ENCODE data around the gene SERINC2.

The SERINC2 gene

DNA sequence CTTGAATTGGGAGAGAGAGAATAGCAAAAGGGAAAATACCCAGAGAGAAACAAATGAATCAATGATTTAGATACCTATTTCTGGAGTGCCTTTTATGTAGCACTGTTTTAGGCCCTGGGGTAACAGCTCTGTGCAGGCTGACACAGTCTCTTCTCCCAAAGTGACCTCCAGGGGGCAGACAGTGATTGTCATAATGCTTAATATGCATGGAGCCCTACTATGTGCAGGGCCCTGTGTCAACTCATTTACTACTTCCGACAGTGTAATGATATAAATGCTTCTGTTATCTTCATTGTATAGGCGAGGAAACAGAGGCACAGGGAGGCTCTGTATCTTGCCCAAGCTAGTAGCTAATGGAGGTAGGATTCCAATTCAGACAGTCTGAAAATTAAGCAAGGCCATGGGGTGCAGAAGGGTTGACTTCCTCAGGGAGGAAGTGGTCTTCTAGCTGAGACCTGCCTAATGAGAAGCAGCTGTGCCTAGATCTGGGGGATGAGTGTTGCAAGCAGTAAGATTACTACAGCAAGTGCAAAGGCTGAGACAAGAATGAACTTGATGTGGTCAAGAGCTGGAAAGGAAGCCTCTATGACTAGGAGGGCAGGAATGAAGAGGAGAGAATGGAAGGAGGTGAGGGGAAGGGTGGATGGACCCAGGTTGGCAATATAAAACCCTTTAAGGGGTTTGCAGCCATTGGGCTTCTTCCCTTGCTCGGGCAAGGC is 16.2 kb upstream of the SERINC2 start:
- DNase-seq (ENCODE audit: low read depth in 2 of 2): peak; percentile 49 to 89
- TF ChIP-seq, protein P1, sequence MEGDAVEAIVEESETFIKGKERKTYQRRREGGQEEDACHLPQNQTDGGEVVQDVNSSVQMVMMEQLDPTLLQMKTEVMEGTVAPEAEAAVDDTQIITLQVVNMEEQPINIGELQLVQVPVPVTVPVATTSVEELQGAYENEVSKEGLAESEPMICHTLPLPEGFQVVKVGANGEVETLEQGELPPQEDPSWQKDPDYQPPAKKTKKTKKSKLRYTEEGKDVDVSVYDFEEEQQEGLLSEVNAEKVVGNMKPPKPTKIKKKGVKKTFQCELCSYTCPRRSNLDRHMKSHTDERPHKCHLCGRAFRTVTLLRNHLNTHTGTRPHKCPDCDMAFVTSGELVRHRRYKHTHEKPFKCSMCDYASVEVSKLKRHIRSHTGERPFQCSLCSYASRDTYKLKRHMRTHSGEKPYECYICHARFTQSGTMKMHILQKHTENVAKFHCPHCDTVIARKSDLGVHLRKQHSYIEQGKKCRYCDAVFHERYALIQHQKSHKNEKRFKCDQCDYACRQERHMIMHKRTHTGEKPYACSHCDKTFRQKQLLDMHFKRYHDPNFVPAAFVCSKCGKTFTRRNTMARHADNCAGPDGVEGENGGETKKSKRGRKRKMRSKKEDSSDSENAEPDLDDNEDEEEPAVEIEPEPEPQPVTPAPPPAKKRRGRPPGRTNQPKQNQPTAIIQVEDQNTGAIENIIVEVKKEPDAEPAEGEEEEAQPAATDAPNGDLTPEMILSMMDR (IDR thresholded peaks at IDR 0.05; ENCODE audit: low read depth, low read length): peak; percentile 48
- H3K4me3 ChIP-seq (replicated peaks in 1 of 2; ENCODE audit: low read depth in 2 of 2, low read length in 2 of 2): no peak overlapping the region

DNA sequence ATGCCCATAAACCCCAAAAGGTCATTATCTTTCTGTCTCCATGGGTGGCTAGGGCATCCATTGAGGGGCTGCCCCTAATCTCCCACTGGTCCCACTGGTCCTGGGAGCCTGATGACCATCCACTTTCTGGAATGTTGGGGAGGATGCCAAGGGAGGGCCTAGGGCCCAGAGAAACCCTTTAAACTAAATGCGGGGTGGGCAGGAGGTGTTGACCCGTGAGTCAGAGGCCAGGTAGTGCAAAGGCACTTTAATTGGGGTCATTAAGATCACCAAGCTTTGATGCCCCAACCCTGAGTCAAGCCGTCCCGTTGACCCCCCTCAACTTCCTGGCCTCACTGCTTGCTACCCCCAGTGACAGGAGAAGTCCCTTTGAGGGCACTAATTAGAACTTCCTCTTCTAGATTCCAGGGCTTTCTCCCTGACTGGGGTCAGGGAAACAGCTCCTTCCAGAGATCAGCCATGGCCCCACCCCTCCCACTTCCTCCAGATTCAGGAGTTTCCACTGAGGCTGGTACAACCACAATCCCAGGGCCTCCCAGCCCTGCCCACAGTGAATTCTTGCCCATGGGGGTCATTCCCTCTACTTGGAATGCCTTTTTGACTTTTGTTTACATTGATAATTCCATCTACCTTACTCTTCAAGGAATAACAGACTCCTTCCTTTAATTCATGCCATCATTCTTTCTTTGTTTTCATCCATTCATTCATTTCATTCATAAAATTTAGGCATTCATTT is 15.5 kb upstream of the SERINC2 start:
- H3K4me3 ChIP-seq (replicated peaks in 1 of 2; ENCODE audit: low read depth in 2 of 2, low read length in 2 of 2): no peak overlapping the region
- TF ChIP-seq, protein P1 (IDR thresholded peaks at IDR 0.05; ENCODE audit: low read depth, low read length): no peak
- peak in 1 of 2 donors; percentile 45 for DNase-seq (ENCODE audit: low read depth in 2 of 2)

DNA sequence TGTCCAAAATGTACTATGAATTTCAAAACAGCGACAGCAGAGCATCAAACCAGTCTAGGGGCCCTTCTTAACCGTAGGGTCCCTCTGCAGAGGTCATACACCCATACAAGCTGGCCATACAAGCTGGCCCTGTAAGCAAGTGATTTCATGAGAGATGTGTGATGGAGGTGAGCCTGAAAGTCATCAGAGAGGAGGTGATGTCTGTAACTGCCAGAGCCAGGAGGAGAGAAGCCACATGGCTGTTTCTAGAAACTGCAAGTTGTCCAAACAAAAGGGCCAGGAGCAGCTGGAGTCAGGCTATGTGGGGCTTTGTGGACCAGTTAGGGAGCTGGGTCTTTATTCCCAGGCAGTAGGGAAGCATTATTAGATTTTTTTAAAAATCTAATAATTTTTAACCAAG is 14.8 kb upstream of the SERINC2 start:
- no peak for DNase-seq (ENCODE audit: low read depth in 2 of 2)
- TF ChIP-seq, protein P1 (IDR thresholded peaks at IDR 0.05; ENCODE audit: low read depth, low read length): no peak
- H3K4me3 ChIP-seq (replicated peaks in 1 of 2; ENCODE audit: low read depth in 2 of 2, low read length in 2 of 2): no peak overlapping the region

DNA sequence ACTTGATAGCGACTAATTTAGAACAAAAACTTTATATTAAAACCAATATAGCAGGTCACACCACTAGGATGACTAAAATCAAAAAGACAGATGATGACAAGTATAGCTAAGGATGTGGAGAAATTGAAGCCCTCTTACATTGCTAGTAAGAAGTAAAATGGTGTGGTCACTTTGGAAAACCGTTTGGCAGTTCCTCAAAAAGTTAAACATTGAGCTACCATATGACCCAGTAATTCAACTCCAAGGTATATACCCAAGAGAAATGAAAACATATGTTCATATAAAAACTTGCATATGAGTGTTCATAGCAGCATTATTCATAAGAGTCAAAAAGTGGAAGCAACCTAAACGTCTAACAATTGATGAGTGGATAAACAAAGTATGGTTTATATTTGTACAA is 13.0 kb upstream of the SERINC2 start:
- TF ChIP-seq, protein P1 (IDR thresholded peaks at IDR 0.05; ENCODE audit: low read depth, low read length): no peak
- DNase-seq (ENCODE audit: low read depth in 2 of 2): no peak
- H3K4me3 ChIP-seq (replicated peaks in 1 of 2; ENCODE audit: low read depth in 2 of 2, low read length in 2 of 2): no peak overlapping the region

DNA sequence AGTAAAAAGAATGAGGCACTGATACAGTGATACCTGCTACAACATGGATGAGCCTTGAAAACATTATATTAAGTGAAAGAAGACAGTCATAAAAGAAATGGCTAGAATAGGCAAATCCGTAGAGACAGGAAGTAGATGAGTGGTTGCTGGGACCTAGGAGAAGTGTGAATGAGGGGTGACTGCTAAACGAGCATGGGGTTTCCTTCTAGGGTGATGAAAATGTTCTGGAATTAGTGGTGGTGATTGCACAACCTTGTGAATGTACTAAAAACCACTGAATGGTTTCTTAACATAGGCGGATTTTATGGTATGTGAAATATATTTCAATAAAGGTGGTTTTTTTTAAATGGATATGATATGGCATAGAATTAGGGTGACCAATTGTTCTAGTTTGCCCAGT is 12.6 kb upstream of the SERINC2 start:
- H3K4me3 ChIP-seq (replicated peaks in 1 of 2; ENCODE audit: low read depth in 2 of 2, low read length in 2 of 2): no peak overlapping the region
- peak; percentile 27 to 64 for DNase-seq (ENCODE audit: low read depth in 2 of 2)
- TF ChIP-seq, protein P1 (IDR thresholded peaks at IDR 0.05; ENCODE audit: low read depth, low read length): no peak

DNA sequence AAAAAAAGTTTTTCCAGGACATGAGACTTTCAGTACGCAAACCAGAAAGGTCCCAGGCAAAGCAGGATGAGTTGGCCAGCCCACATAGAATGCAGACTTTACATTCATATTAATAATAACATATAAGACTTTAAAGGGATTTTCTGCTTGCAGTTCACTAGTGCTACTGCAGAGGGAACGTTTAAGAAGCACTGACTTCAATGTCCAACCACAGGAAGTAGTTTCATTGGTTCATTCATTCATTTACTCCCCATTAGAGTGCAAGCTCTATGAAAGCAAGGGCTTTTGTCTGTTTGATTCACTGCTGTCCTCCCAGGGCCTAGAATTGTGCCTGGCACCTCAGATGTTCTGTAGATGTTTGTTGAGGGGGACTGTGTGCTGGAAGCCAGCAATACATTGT is 11.8 kb upstream of the SERINC2 start:
- TF ChIP-seq, protein P1 (IDR thresholded peaks at IDR 0.05; ENCODE audit: low read depth, low read length): peak; percentile 7
- no peak for DNase-seq (ENCODE audit: low read depth in 2 of 2)
- no peak overlapping the region for H3K4me3 ChIP-seq (replicated peaks in 1 of 2; ENCODE audit: low read depth in 2 of 2, low read length in 2 of 2)

Measured in cardiac fibroblast (primary cell).